ENCODE data around the gene CCDC51. TPM values are rescaled to one million over a fixed set of nuclear protein-coding genes. Genes with fewer than 3 reads are reported as not detected.

The CCDC51 gene
- total and polyA plus RNA-seq, 9 of the 15 experiments (the other 6 are each of a cell fraction or from before 2014, with no cell fraction given), result 6.5 to 18.6 (median 15.7) TPM

DNA sequence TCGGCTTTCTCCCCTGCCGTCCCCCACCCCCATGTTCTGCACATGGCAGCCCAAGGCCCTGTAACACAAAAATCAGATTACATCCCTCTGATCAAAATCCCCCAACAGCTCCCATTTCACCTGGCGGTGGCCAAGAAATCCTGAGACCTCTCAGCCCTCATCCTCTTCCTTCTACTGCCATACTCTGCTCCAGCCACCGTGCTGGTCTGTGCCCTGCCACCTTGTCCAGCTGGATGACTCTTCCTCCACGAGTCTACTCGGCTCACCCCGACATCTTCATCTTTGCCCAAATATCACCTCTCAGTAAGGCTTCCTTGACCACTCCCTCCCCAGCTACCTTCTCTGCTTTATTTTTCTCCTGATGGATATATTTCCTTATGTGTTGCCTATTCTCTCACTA, 3.1 kb downstream of the CCDC51 start:
- peaks cover 32% of the 10 kb centered on the region for H3K79me2 ChIP-seq (ENCODE audit: control insufficient read depth, insufficient read depth, low read length)
- intact Hi-C loops (cut with micrococcal nuclease) (loop anchor here (1.0 to 2.0 kb wide), 4 partner anchors 36 to 242 kb away; no protein-coding TSS in a partner anchor), in situ Hi-C loops (cut with MboI) (loop anchor here (5.0 to 10.0 kb wide), 4 partner anchors 35 to 242 kb away; no protein-coding TSS in a partner anchor)
- H3K9ac ChIP-seq (ENCODE audit: insufficient read depth in 1 of 2, low read depth in 2 of 2, low read length in 2 of 2), result peak overlapping the region in 1 of 2 experiments; percentile 47; a peak in 1 of 4 replicates
- peaks cover 34% of the 10 kb centered on the region; the same call in 2 of the 3 replicates for H3K36me3 ChIP-seq (ENCODE audit: control insufficient read depth, insufficient read depth, low read length)
- H3K4me3 ChIP-seq, result no peak overlapping the region
- H3K9me1 ChIP-seq (ENCODE audit: control insufficient read depth, insufficient read depth, low read length), result peaks cover 6% of the 10 kb centered on the region
- no peak for DNase-seq (ENCODE audit: extremely low read depth in 1 of 4, low spot score in 3 of 4)
- no peak for ATAC-seq
- ChIA-PET CTCF (ENCODE audit: low intra/inter-chr PET ratio) (interaction anchor here (0.6 to 4.6 kb wide), 4 partner anchors 36 to 1746 kb away, joined by 3 to 59 read pairs (median 26); no protein-coding TSS in a partner anchor), POLR2A (interaction anchor here (0.5 to 2.3 kb wide), 8 partner anchors 9 to 279 kb away, joined by 3 to 21 read pairs (median 4); partner anchors contain the start of genes ATRIP and CDC25A)
- no TSS peak for BruUV-seq (replicated peaks)
- no peaks in the 10 kb centered on the region for H4K20me1 ChIP-seq (replicated peaks; ENCODE audit: control insufficient read depth, insufficient read depth, low read length)
- TF ChIP-seq, protein P1, sequence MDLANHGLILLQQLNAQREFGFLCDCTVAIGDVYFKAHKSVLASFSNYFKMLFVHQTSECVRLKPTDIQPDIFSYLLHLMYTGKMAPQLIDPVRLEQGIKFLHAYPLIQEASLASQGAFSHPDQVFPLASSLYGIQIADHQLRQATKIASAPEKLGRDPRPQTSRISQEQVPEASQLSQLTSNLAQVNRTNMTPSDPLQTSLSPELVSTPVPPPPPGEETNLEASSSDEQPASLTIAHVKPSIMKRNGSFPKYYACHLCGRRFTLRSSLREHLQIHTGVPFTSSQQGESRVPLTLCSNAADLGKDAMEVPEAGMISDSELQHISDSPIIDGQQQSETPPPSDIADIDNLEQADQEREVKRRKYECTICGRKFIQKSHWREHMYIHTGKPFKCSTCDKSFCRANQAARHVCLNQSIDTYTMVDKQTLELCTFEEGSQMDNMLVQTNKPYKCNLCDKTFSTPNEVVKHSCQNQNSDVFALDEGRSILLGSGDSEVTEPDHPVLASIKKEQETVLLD (IDR thresholded peaks at IDR 0.05), result no peak
- no peak for TF ChIP-seq ZNF431 (CRISPR knock-in tag; IDR thresholded peaks at IDR 0.05)
- no peak for TF ChIP-seq BMI1 (IDR thresholded peaks at IDR 0.05; ENCODE audit: low read length)
- TF ChIP-seq C11orf30 (IDR thresholded peaks at IDR 0.05; ENCODE audit: low read depth), result no peak
- no peak for TF ChIP-seq JUNB (CRISPR knock-in tag; conservative IDR thresholded peaks at IDR 0.05)
- no peak for TF ChIP-seq ARNT (IDR thresholded peaks at IDR 0.05)
- no peak for TF ChIP-seq ZC3H11A (IDR thresholded peaks at IDR 0.05; ENCODE audit: low read depth, low read length)
- no peak for TF ChIP-seq SAFB2 (IDR thresholded peaks at IDR 0.05; ENCODE audit: borderline replicate concordance, low read depth, low read length, severe bottlenecking)
- TF ChIP-seq PRPF4 (IDR thresholded peaks at IDR 0.05; ENCODE audit: insufficient read depth, low read depth, low read length, poor library complexity, severe bottlenecking), result no peak
- TF ChIP-seq DDX20 (tag; IDR thresholded peaks at IDR 0.05; ENCODE audit: low read depth), result no peak
- TF ChIP-seq, protein P2, sequence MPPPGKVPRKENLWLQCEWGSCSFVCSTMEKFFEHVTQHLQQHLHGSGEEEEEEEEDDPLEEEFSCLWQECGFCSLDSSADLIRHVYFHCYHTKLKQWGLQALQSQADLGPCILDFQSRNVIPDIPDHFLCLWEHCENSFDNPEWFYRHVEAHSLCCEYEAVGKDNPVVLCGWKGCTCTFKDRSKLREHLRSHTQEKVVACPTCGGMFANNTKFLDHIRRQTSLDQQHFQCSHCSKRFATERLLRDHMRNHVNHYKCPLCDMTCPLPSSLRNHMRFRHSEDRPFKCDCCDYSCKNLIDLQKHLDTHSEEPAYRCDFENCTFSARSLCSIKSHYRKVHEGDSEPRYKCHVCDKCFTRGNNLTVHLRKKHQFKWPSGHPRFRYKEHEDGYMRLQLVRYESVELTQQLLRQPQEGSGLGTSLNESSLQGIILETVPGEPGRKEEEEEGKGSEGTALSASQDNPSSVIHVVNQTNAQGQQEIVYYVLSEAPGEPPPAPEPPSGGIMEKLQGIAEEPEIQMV (tag; conservative IDR thresholded peaks at IDR 0.05; ENCODE audit: low read depth), result no peak
- no peak for TF ChIP-seq RFX1 (IDR thresholded peaks at IDR 0.05)
- TF ChIP-seq ZNF253 (CRISPR knock-in tag; conservative IDR thresholded peaks at IDR 0.05), result no peak
- no peak for TF ChIP-seq SMAD4 (CRISPR knock-in tag; conservative IDR thresholded peaks at IDR 0.05)
- no peak for TF ChIP-seq SP2 (IDR thresholded peaks at IDR 0.05; ENCODE audit: extremely low read depth, low read depth, low read length, poor library complexity, severe bottlenecking)
- no peak for TF ChIP-seq MCM2 (IDR thresholded peaks at IDR 0.05; ENCODE audit: low read depth)
- no peak for TF ChIP-seq RNF2 (IDR thresholded peaks at IDR 0.05)
- no peak for TF ChIP-seq NR2C1 (IDR thresholded peaks at IDR 0.05)
- TF ChIP-seq NR2C1 (tag; IDR thresholded peaks at IDR 0.05), result no peak
- TF ChIP-seq ZFP36 (IDR thresholded peaks at IDR 0.05; ENCODE audit: low read depth, low read length, partially characterized antibody), result no peak
- no peak for TF ChIP-seq ZKSCAN8 (CRISPR knock-in tag; IDR thresholded peaks at IDR 0.05)
- peaks cover 16 to 17% of the 10 kb centered on the region in 2 experiments; a peak in 4 of 5 replicates for H3K4me1 ChIP-seq (replicated peaks in 1 of 2; ENCODE audit: control insufficient read depth in 2 of 2, insufficient read depth in 2 of 2, low read length in 2 of 2)
- FAIRE-seq, result no peak
- WGBS (ENCODE audit: insufficient coverage, low coverage, missing lambda C conversion rate), result 67% methylated on average over 5 of the region's 7 CpGs
- H2AFZ ChIP-seq (ENCODE audit: low read depth, low read length), result no peak overlapping the region
- no peaks in the 10 kb centered on the region for H3K9me3 ChIP-seq (replicated peaks; ENCODE audit: control insufficient read depth, insufficient read depth, low read depth, low read length)
- H3K27ac ChIP-seq (ENCODE audit: extremely low read depth, low read depth, low read length), result no peak overlapping the region
- no peaks in the 10 kb centered on the region; a peak in 1 of 5 replicates for H3K27me3 ChIP-seq (ENCODE audit: control insufficient read depth in 2 of 2, insufficient read depth in 2 of 2, low read length in 2 of 2)
- H3K4me2 ChIP-seq (ENCODE audit: insufficient read depth, low read length), result no peak overlapping the region

Measured in K562 (cell line).